ENCODE data around the gene IFT22. TPM values are rescaled to one million over a fixed set of nuclear protein-coding genes. Genes with fewer than 3 reads are reported as not detected.
A peak's percentile ranks its signal among the peaks of the same experiment; 100 is the strongest.

IFT22 gene
- 1 to 10 TPM; 2.7 to 3.3 TPM for total RNA-seq
- 4.5 TPM for polyA plus RNA-seq (2013, experiment 1 of 2)
- 4.2 TPM for polyA plus RNA-seq (2013, experiment 2 of 2)
- 1.3 to 10.3 (median 5.1) reads per million in 172 experiments for total RNA-seq

DNA sequence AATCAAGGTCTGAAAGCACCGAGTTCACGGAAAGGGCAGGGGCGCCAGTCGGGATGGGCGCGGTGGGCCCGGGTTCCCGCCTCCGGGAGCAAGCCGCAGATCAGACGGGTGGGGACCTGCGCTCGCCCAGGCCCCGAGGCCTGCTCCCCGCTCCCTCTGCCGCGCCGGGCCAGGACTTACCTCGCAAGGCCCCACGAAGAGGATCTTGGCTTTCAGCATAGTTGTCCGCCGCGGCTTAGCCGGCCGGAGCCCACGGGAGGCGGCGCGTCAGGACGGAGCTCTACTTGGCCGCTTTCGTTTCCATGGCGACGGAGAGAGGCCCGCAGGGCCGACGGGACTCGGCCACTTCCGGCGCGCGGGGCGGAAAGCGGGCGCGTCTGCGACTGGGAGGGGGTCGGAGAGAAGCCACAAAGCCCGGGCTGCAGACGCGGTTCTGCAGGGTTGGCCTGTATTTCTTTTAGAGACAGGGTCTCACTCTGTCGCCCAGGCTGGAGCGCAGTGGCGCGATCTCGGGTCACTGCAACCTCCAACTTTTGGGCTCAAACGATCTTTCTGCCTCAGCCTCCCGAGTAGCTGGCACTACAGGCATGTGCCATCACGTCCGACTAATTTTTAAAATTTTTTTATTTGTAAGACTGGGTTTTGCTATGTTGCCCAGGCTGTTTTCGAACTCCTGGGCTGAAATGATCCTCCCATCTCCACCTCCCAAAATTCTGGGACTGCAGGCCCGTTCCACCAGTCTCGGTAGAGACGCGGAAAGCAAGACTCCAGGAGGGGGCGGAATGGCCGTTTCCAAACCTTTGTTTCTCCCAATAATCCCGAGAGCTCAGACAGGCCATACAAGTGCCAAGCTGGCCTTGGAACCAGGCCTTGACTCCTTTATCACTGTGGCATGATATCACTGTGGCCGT is at the start of gene IFT22:
TSS of gene IFT22 (minus strand) at position 322 of the 911 bp plus-strand sequence. CDS start at position 219, 103 bp downstream.
- Histone ChIP-seq H3K4me3 (ENCODE audit: low read length) (peak within 1 kb of the TSS; percentile 71), H3K27ac (ENCODE audit: low read depth in 1 of 2, low read length in 2 of 2) (peak within 1 kb of the TSS in 1 of 2 donors; percentile 58), H3K9me3 (ENCODE audit: control insufficient read depth in 1 of 2, insufficient read depth in 1 of 2, low read length in 2 of 2) (no peaks in the 10 kb centered on the region), H3K4me1 (ENCODE audit: insufficient read depth, low read length) (peaks cover 17% of the 10 kb centered on the region), H3K36me3 (ENCODE audit: insufficient read depth, low read length) (no peaks in the 10 kb centered on the region), H3K27me3 (ENCODE audit: control insufficient read depth in 1 of 2, insufficient read depth in 2 of 2, low read length in 2 of 2) (no peaks in the 10 kb centered on the region)
- peak; percentile 91 for ATAC-seq (ENCODE audit: poor library complexity)
- Mint-ChIP-seq H3K4me1 (ENCODE audit: low read depth) (peaks cover 18% of the 10 kb centered on the region), H3K36me3 (ENCODE audit: low read depth) (no peaks in the 10 kb centered on the region), H3K4me3 (peak within 1 kb of the TSS; percentile 92), H3K27me3 (no peaks in the 10 kb centered on the region), H3K9me3 (no peaks in the 10 kb centered on the region), H3K27ac (peak within 1 kb of the TSS; percentile 76)
- CTCF ChIA-PET, result interaction anchor here (1.2 kb wide), 1 partner anchor 39 kb away, joined by 3 read pairs; no protein-coding TSS in a partner anchor
- TF ChIP-seq, protein P1, sequence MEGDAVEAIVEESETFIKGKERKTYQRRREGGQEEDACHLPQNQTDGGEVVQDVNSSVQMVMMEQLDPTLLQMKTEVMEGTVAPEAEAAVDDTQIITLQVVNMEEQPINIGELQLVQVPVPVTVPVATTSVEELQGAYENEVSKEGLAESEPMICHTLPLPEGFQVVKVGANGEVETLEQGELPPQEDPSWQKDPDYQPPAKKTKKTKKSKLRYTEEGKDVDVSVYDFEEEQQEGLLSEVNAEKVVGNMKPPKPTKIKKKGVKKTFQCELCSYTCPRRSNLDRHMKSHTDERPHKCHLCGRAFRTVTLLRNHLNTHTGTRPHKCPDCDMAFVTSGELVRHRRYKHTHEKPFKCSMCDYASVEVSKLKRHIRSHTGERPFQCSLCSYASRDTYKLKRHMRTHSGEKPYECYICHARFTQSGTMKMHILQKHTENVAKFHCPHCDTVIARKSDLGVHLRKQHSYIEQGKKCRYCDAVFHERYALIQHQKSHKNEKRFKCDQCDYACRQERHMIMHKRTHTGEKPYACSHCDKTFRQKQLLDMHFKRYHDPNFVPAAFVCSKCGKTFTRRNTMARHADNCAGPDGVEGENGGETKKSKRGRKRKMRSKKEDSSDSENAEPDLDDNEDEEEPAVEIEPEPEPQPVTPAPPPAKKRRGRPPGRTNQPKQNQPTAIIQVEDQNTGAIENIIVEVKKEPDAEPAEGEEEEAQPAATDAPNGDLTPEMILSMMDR (IDR thresholded peaks at IDR 0.05), result no peak
- intact Hi-C loops (cut with DNase I, micrococcal nuclease), result loop anchor here in 1 of 2 experiments (2.0 kb wide), 1 partner anchor 69 kb away; no protein-coding TSS in a partner anchor
- peak; percentile 62 to 91 (median 81) for DNase-seq
- POLR2A ChIA-PET, result interaction anchor here (0.7 to 1.5 kb wide), 5 partner anchors 76 to 1074 kb away, joined by 3 to 7 read pairs (median 3); partner anchors contain the start of gene ZNHIT1

DNA sequence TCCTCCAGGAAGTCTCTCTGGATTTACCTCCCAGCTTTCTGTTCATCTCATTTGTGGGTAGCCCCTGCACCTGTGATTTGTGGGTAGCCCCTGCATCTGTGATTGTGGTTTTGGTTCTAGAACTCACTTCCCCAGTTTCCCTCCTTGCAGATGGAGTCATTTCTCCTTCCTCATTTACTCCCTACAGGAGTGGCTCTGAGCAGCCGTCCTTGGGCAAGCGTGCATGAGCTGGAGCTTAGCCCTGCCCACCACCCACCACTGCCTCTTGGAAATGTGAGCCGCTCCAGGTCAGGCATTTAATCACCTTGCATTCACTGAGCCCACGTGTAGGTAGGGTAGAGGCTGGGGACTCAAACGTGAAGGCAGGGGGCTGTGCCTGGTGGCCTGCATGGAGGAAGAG is 49.2 kb upstream of the IFT22 start:
- H3K27me3 Mint-ChIP-seq, result peaks cover 41% of the 10 kb centered on the region
- no peaks in the 10 kb centered on the region for H3K9me3 ChIP-seq (ENCODE audit: control insufficient read depth in 1 of 2, insufficient read depth in 1 of 2, low read length in 2 of 2)
- H3K36me3 ChIP-seq (ENCODE audit: insufficient read depth, low read length), result no peaks in the 10 kb centered on the region
- H3K4me3 ChIP-seq (ENCODE audit: low read length), result no peak overlapping the region
- H3K27ac Mint-ChIP-seq, result no peak overlapping the region
- CTCF ChIA-PET, result no interaction called here
- DNase-seq (peak in 2 of 14 experiments; percentile 12 to 16), ATAC-seq (ENCODE audit: poor library complexity) (no peak)
- H3K4me1 Mint-ChIP-seq (ENCODE audit: low read depth), result peaks cover 7% of the 10 kb centered on the region
- TF ChIP-seq, protein P1 (IDR thresholded peaks at IDR 0.05), result no peak
- H3K9me3 Mint-ChIP-seq, result no peaks in the 10 kb centered on the region
- H3K4me3 Mint-ChIP-seq, result no peak overlapping the region
- no peak overlapping the region for H3K27ac ChIP-seq (ENCODE audit: low read depth in 1 of 2, low read length in 2 of 2)
- peaks cover 4 to 6% of the 10 kb centered on the region in 2 experiments for H3K27me3 ChIP-seq (ENCODE audit: control insufficient read depth in 1 of 2, insufficient read depth in 2 of 2, low read length in 2 of 2)
- H3K4me1 ChIP-seq (ENCODE audit: insufficient read depth, low read length), result peaks cover 7% of the 10 kb centered on the region
- no peaks in the 10 kb centered on the region for H3K36me3 Mint-ChIP-seq (ENCODE audit: low read depth)
- POLR2A ChIA-PET, result no interaction called here
- intact Hi-C loops (cut with DNase I, micrococcal nuclease), result no loop called here

DNA sequence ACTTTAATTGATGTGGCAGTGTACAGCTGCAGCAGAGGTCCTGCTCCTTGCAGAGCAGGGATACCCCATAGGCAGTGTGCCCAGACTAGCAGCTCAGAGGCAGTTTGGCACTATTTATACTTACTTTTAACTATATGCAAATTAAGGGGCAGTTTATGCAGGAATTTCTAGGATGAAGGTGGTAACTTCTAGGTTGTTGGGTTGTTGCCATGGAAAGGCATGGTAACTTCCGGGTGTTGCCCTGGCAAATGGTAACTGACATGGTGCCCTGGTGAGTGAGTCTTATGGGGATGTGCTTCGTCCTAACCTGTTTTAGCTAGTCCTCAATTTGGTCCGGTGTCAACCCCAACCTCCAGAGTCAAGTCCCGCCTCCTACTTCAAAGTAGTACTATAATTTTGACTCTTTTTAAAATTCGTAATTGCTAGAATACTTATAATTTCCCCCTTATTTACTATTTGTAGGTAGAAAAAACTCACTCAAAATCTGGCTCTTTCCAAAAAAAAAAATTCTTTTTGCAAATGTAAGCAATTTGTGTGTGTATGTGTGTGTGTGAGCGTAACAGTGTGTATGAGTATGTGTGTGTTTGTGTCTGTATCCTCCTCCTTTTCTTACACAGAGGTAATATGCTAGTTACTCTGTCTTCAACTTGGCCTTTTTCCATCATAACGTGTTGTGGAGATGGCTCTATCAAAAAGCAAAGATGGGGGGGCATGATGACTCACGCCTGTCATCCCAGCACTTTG is 47.0 kb upstream of the IFT22 start:
- DNase-seq (no peak), ATAC-seq (ENCODE audit: poor library complexity) (no peak)
- Mint-ChIP-seq H3K27me3 (peaks cover 56% of the 10 kb centered on the region), H3K9me3 (no peaks in the 10 kb centered on the region), H3K27ac (no peak overlapping the region), H3K4me1 (ENCODE audit: low read depth) (peaks cover 7% of the 10 kb centered on the region), H3K36me3 (ENCODE audit: low read depth) (no peaks in the 10 kb centered on the region), H3K4me3 (no peak overlapping the region)
- Histone ChIP-seq H3K4me1 (ENCODE audit: insufficient read depth, low read length) (peaks cover 14% of the 10 kb centered on the region), H3K4me3 (ENCODE audit: low read length) (no peak overlapping the region), H3K9me3 (ENCODE audit: control insufficient read depth in 1 of 2, insufficient read depth in 1 of 2, low read length in 2 of 2) (no peaks in the 10 kb centered on the region), H3K27ac (ENCODE audit: low read depth in 1 of 2, low read length in 2 of 2) (no peak overlapping the region), H3K36me3 (ENCODE audit: insufficient read depth, low read length) (no peaks in the 10 kb centered on the region), H3K27me3 (ENCODE audit: control insufficient read depth in 1 of 2, insufficient read depth in 2 of 2, low read length in 2 of 2) (peaks cover 6 to 7% of the 10 kb centered on the region in 2 experiments)
- ChIA-PET CTCF (interaction anchor here (0.7 kb wide), 1 partner anchor 1041 kb away, joined by 3 read pairs; no protein-coding TSS in a partner anchor), POLR2A (interaction anchor here (0.7 kb wide), 1 partner anchor 174 kb away, joined by 4 read pairs; no protein-coding TSS in a partner anchor)
- intact Hi-C loops (cut with DNase I, micrococcal nuclease), result loop anchor here in 1 of 2 experiments (10.0 kb wide), 1 partner anchor 64 kb away; no protein-coding TSS in a partner anchor
- TF ChIP-seq, protein P1 (IDR thresholded peaks at IDR 0.05), result no peak

Measured in CD4-positive, alpha-beta T cell (primary cell).